Endothelial cell of umbilical vein (primary cell): Measurements from ENCODE around the gene SMOC2. TPM values are rescaled to one million over a fixed set of nuclear protein-coding genes. Genes with fewer than 3 reads are reported as not detected.

ENCODE experiments used
- BruUV-seq: library from RNA; stranded (reverse); fragments of 400-500 nt; replicated peaks from 2 replicates; lab custom pipeline; 2021; lab: Mats Ljungman, UMichigan
- CTCF ChIA-PET: fragments of 300-600, 350-600 bp; sonication (Branson Sonifier 250); formaldehyde crosslinking; loops from one replicate; lab custom pipeline; 2021; ENCODE audit warnings: antibody characterized with exemption, inconsistent platforms; lab: Charles Lee
- POLR2A ChIA-PET: fragments of 300-600, 350-600 bp; sonication (Branson Sonifier 250); formaldehyde crosslinking; loops from one replicate; lab custom pipeline; 2021; ENCODE audit warnings: antibody characterized with exemption, inconsistent platforms; lab: Charles Lee
- DNase-seq: peaks from one replicate; pipeline ENCODE4 v3.0.0-alpha.2; 2011; ENCODE audit warnings: low read depth, low spot score
- FAIRE-seq: peaks from 2 replicates; lab custom pipeline; 2011; peaks lifted over from hg19 to GRCh38; lab: Jason Lieb, UNC
- H2AFZ ChIP-seq: 2 replicates; pipeline ENCODE4 v1.6.0; 2012; ENCODE audit warnings: low read depth, low read length, control low read depth, inconsistent platforms
- H3K27ac ChIP-seq: 2 replicates; pipeline ENCODE4 v1.5.1; 2011; ENCODE audit warnings: low read depth, mild to moderate bottlenecking, control low read depth, low read length, moderate library complexity; ENCODE audit not compliant: insufficient read depth
- H3K27me3 ChIP-seq, 2 experiments: 2 replicates each; pipeline versions ENCODE4 v1.6.0 to v1.6.1; 2011; ENCODE audit warnings: low read length in 2 of 2, mixed read lengths in 1 of 2; ENCODE audit not compliant: control insufficient read depth in 2 of 2, insufficient read depth in 2 of 2
- H3K36me3 ChIP-seq, 2 experiments: 2 replicates in 1 of 2; 3 replicates in 1 of 2; pipeline ENCODE4 v1.5.1; 2011; ENCODE audit warnings: low read length in 2 of 2, mild to moderate bottlenecking in 1 of 2, moderate library complexity in 1 of 2; ENCODE audit not compliant: control insufficient read depth in 2 of 2, insufficient read depth in 2 of 2; ENCODE audit errors: extremely low read depth in 1 of 2
- H3K4me1 ChIP-seq: 3 replicates; pipeline ENCODE4 v1.5.1; 2011; ENCODE audit warnings: mild to moderate bottlenecking, low read length; ENCODE audit not compliant: control insufficient read depth, insufficient read depth; ENCODE audit errors: extremely low read depth
- H3K4me2 ChIP-seq: 2 replicates; pipeline ENCODE4 v1.6.1; 2011; ENCODE audit warnings: low read length, control low read depth, mixed read lengths; ENCODE audit not compliant: insufficient read depth
- H3K4me3 ChIP-seq, 3 experiments: fragments of 200-600 bp in 1 of 3; sonication (generic), shearing (Covaris generic) in 1 of 3; replicated peaks in 1 of 3; 2 replicates each; pipeline ENCODE4 v1.5.1; 2011 to 2016; ENCODE audit warnings: control low read depth in 3 of 3, low read length in 3 of 3, mild to moderate bottlenecking in 2 of 3, inconsistent platforms in 1 of 3, low read depth in 1 of 3, moderate library complexity in 1 of 3; ENCODE audit not compliant: insufficient read depth in 1 of 3
- H3K79me2 ChIP-seq: 2 replicates; pipeline ENCODE4 v1.6.0; 2012; ENCODE audit warnings: low read length, inconsistent platforms; ENCODE audit not compliant: control insufficient read depth, insufficient read depth
- H3K9ac ChIP-seq: replicated peaks from 2 replicates; pipeline ENCODE3; 2011; ENCODE audit warnings: low read length, control low read depth; ENCODE audit not compliant: insufficient read depth; ENCODE audit errors: extremely low read depth
- H3K9me1 ChIP-seq: replicated peaks from 3 replicates; pipeline ENCODE4 v1.6.0; 2011; ENCODE audit warnings: mild to moderate bottlenecking, low read length; ENCODE audit not compliant: control insufficient read depth, insufficient read depth; ENCODE audit errors: extremely low read depth
- H3K9me3 ChIP-seq: replicated peaks from 2 replicates; pipeline ENCODE4 v1.5.1; 2012; ENCODE audit warnings: low read length, inconsistent platforms; ENCODE audit not compliant: control insufficient read depth, insufficient read depth
- H4K20me1 ChIP-seq: replicated peaks from 2 replicates; pipeline ENCODE3; 2011; ENCODE audit warnings: mild to moderate bottlenecking, low read length; ENCODE audit not compliant: control insufficient read depth, insufficient read depth; ENCODE audit errors: extremely low read depth
- EZH2 ChIP-seq: IDR thresholded peaks from 2 replicates; pipeline ENCODE4 v1.6.1; 2012; ENCODE audit warnings: borderline replicate concordance, low read depth, mild to moderate bottlenecking, moderate library complexity, low read length, inconsistent platforms; ENCODE audit not compliant: severe bottlenecking
- FOS ChIP-seq: IDR thresholded peaks from 2 replicates; pipeline ENCODE4 v1.6.1; 2011; ENCODE audit warnings: mild to moderate bottlenecking, low read length, moderate library complexity, borderline replicate concordance; ENCODE audit not compliant: insufficient read depth
- GATA2 ChIP-seq: IDR thresholded peaks from 2 replicates; pipeline ENCODE4 v1.7.0; 2011; ENCODE audit warnings: low read depth, mild to moderate bottlenecking, moderate library complexity, mixed read lengths, low read length; ENCODE audit not compliant: insufficient read length, insufficient read depth
- JUN ChIP-seq: IDR thresholded peaks from 2 replicates; pipeline ENCODE4 v1.6.1; 2011; ENCODE audit warnings: borderline replicate concordance, low read depth; ENCODE audit not compliant: insufficient read length, insufficient read depth
- MAX ChIP-seq: IDR thresholded peaks from 2 replicates; pipeline ENCODE4 v1.6.1; 2011; ENCODE audit not compliant: insufficient read depth, insufficient read length
- MYC ChIP-seq: IDR thresholded peaks from one replicate; pipeline ENCODE4 v1.6.1; 2011; ENCODE audit warnings: mild to moderate bottlenecking, low read depth, low read length
- POLR2A ChIP-seq: IDR thresholded peaks from 2 replicates; pipeline ENCODE4 v1.6.1; 2012; ENCODE audit warnings: low read depth, mild to moderate bottlenecking, control low read depth, low read length
- POLR2AphosphoS5 ChIP-seq: IDR thresholded peaks from 2 replicates; pipeline ENCODE4 v1.6.1; 2012; ENCODE audit warnings: low read depth, mild to moderate bottlenecking, control low read depth, low read length, moderate library complexity; ENCODE audit not compliant: insufficient read depth
- dilution Hi-C: fragments of 300-500 bp; cut with MboI; formaldehyde crosslinking; loops from one replicate; pipeline ENCODE4 v1.15.0; 2019; ENCODE audit warnings: low sequenced_read_pairs; ENCODE audit not compliant: extremely low pct_ligation_motif_present
- intact Hi-C: fragments of 100-400 bp; cut with micrococcal nuclease; formaldehyde crosslinking; loops from one replicate; pipeline ENCODE4 v1.10.0; 2022
- polyA plus RNA-seq, 4 experiments: library from polyadenylated mRNA; depleted of rRNA in 3 of 4; stranded (reverse) in 3 of 4; unstranded in 1 of 4; fragments of >200 nt; gene quantifications; 2 replicates each; pipeline versions ENCODE4 v1.2.1 to v1.2.3, GENCODE V29; 2011 to 2012; ENCODE audit warnings: missing spikeins in 1 of 4
- total RNA-seq: library from RNA; stranded (reverse); gene quantifications from 2 replicates; pipeline ENCODE4 v1.2.3, GENCODE V29; 2021
- TF ChIP-seq, protein P1 (sequence below), 2 donors: IDR thresholded peaks; 1 replicate in 1 of 2; 2 replicates in 1 of 2; pipeline ENCODE4 v1.5.1; 2011; ENCODE audit warnings: low read length in 2 of 2, mild to moderate bottlenecking in 2 of 2, moderate library complexity in 2 of 2, control low read depth in 1 of 2, inconsistent platforms in 1 of 2, low read depth in 1 of 2; ENCODE audit not compliant: insufficient read depth in 1 of 2; ENCODE audit errors: extremely low read depth in 1 of 2

The SMOC2 gene
- total and polyA plus RNA-seq, 2 donors (not counting 3 experiments of a cell fraction or from before 2014, with no cell fraction given): not detected

- Histone ChIP-seq H3K4me3 (no peak overlapping the region), H3K9ac (no peak overlapping the region), H3K9me1 (no peaks in the 10 kb centered on the region), H3K27ac (no peak overlapping the region), H4K20me1 (no peaks in the 10 kb centered on the region), H3K36me3 (no peaks in the 10 kb centered on the region), H3K4me2 (no peak overlapping the region), H3K9me3 (no peaks in the 10 kb centered on the region), H3K79me2 (no peaks in the 10 kb centered on the region), H3K4me1 (no peaks in the 10 kb centered on the region), H3K27me3 (no peaks in the 10 kb centered on the region), H2AFZ (no peak overlapping the region)
- dilution Hi-C loops (no loop called here), intact Hi-C loops (no loop called here)
- BruUV-seq: no TSS peak
- ChIA-PET CTCF (no interaction called here), POLR2A (no interaction called here)
- FAIRE-seq (no peak), DNase-seq (no peak)
- TF ChIP-seq FOS (no peak), POLR2AphosphoS5 (no peak), JUN (no peak), MYC (no peak), MAX (no peak), GATA2 (no peak), EZH2 (no peak), POLR2A (no peak)
- TF ChIP-seq, protein P1, sequence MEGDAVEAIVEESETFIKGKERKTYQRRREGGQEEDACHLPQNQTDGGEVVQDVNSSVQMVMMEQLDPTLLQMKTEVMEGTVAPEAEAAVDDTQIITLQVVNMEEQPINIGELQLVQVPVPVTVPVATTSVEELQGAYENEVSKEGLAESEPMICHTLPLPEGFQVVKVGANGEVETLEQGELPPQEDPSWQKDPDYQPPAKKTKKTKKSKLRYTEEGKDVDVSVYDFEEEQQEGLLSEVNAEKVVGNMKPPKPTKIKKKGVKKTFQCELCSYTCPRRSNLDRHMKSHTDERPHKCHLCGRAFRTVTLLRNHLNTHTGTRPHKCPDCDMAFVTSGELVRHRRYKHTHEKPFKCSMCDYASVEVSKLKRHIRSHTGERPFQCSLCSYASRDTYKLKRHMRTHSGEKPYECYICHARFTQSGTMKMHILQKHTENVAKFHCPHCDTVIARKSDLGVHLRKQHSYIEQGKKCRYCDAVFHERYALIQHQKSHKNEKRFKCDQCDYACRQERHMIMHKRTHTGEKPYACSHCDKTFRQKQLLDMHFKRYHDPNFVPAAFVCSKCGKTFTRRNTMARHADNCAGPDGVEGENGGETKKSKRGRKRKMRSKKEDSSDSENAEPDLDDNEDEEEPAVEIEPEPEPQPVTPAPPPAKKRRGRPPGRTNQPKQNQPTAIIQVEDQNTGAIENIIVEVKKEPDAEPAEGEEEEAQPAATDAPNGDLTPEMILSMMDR (IDR thresholded peaks at IDR 0.05; ENCODE audit: extremely low read depth in 1 of 2, insufficient read depth in 1 of 2, low read depth in 1 of 2, low read length in 2 of 2): no peak
Measured at GRCh38 chr6:168495636-168496035, 54.7 kb downstream of the SMOC2 start.
